HG02840 (cell line): Measurements from ENCODE around the gene FAM120B.

Experiments used
- ATAC-seq: cut with Tn5 transposase; IDR thresholded peaks from one replicate; pipeline ENCODE4 v1.9.1; 2021; ENCODE audit warnings: mild to moderate bottlenecking, moderate library complexity, moderate number of reproducible peaks; ENCODE audit not compliant: unreplicated experiment, low FRiP score

Gene FAM120B

DNA sequence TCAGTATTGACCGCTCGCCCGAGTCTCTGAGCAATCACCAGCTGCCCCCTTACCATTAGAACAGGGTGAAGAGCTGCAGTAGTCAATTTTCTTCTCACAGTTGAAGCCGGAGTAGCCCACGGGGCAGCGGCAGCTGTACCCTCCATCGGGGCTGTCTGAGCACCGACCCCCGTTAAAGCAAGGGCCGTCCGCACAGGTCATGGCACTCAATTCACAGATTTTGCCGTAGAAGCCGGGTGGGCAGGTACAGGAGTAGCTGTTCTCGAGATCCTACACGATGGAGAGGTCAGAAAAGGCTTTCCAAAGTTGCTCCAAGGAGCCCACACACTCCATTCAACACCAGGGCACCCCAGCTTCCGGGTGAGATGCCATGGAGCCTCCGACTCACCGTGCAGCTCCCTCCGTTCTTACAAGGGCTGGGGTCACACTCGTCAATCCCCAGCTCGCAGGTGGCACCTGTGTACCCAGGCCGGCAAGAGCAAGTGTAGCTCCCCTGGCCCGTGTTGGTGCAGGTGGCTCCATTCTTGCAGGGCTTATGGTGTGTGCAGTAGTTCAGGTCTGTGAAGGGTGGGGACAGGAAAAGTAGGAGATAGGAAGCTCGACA lies 21.6 kb upstream of the FAM120B start:
- ATAC-seq: no peak

GRCh38 chr6:170285482-170285881 lies 21.1 kb upstream of the FAM120B start:
- ATAC-seq: no peak

DNA sequence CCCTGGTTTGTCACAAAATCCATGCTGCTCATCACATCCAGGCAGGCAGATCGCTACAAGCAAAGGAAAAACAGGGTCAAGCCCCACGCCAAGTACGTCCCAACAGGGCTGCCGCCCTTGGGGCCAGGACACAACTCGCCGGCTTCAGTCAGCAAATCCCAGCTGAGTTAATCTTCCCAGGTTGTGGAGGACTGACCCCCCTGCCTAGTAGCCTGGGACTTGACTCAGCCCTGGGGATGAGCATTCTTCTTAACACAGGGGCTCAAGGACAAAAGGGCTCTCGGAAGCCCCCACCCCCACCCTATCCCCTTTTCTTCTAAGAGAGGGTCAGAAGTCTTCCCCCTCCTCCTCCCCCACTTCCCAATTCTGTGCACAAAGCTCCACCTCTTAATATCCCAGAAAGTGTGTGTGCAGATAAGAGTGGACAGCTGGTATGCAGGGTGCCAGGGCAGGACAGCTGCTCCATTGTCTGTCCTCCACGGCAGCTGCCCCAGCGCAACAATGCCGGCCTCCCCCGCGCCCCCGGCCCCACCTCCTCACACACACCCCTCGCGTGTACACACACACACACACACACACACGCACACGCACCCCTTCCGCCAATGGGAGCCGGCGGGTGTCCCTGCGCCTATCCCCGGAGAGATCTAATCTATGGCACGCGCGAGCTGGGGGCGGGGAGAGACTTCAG lies 20.2 kb upstream of the FAM120B start:
- no peak for ATAC-seq

GRCh38 chr6:170286934-170287265 lies 19.7 kb upstream of the FAM120B start:
- ATAC-seq: no peak

DNA sequence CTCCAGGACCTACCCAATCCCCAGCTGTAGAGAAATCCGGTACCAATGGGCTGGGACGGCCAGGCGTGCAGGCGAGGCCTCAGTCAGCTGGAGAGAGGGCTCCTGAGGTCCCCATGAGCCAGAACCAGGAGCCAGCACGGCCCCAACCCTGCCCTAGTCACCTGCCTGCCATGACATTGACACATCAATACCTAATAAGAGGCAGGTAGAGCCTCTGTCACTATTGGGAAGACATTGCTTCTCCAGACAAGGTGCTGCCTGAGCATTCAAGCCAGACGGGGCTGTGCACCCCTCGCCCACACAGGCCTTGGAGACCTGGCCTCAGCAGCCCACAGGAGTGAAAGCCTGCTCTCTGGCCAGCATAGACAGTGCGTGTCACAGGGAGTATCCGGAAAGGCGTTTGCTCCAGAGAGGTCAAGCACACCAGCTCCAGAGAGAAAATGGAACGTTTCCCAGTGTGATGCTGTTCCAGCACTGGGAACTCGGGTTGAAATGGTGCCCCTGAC lies 19.1 kb upstream of the FAM120B start:
- ATAC-seq: no peak

DNA sequence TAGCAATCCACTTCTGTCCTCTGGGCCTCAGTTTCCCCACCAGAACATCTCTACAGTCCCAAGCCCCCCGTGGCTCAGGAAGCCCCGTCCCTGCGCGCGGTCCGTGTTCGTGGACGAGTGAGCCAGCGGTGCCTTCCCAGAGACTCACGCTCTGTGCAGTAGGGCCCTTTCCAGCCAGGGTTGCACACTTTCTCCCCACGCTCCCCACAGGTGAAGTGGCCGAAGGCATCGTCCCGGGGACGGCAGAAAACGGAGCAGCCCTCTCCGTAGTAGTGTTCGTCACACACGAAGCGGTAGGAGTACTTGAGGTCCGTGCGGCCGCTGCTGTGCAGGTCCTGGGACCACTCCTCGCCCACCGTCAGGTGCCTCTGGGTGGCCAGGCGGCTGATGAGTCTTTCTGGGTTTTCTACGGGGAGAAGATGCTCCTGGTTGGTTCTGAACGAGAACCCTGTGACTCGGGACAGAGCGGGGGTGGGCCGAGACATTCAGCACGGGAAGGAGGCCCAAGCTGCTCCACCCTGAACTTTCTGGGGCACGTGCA lies 18.4 kb upstream of the FAM120B start:
- ATAC-seq: no peak

DNA sequence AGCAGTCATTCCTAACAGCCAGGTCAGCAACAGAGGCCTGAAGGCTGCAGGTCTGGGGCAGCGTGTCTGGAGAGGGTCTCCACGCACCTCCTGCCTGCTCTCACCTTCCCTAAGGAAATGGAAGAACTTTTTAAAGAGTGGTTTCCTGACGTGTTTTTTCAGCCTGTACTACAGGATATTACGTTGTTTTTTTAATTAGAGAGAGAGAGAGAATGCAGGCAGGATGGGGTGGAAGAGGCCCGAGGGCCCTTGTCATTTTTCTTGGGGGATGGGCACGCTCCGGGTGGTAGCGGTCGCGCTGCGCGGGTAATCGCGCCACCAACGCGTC lies 17.7 kb upstream of the FAM120B start:
- no peak for ATAC-seq

- ATAC-seq: no peak
These were observed 17.2 kb upstream of the FAM120B start for GRCh38 chr6:170289180-170289931.

DNA sequence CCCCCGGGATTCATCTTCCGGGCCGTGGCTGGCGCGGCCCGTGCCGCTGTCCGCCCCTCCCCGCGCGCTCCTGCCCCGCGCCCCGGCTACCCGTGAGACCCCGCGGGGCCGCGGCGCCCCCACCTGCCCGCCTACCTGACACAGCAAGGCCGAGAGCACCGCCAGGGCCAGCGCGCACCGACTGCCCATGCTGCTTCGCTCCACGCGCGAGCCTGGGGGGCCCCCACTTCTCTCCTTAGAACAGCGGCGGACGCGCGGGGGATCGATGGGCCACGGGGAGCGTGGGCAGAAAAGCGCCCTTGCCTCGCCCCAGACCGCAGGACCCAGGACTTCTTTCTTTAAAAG lies 16.6 kb upstream of the FAM120B start:
- no peak for ATAC-seq

GRCh38 chr6:170290296-170291128 lies 16.0 kb upstream of the FAM120B start, which contains the start of gene DLL1:
TSS of gene DLL1 (minus strand) at chr6:170291078. CDS start at chr6:170290139, 939 bp downstream.
- ATAC-seq: no peak

DNA sequence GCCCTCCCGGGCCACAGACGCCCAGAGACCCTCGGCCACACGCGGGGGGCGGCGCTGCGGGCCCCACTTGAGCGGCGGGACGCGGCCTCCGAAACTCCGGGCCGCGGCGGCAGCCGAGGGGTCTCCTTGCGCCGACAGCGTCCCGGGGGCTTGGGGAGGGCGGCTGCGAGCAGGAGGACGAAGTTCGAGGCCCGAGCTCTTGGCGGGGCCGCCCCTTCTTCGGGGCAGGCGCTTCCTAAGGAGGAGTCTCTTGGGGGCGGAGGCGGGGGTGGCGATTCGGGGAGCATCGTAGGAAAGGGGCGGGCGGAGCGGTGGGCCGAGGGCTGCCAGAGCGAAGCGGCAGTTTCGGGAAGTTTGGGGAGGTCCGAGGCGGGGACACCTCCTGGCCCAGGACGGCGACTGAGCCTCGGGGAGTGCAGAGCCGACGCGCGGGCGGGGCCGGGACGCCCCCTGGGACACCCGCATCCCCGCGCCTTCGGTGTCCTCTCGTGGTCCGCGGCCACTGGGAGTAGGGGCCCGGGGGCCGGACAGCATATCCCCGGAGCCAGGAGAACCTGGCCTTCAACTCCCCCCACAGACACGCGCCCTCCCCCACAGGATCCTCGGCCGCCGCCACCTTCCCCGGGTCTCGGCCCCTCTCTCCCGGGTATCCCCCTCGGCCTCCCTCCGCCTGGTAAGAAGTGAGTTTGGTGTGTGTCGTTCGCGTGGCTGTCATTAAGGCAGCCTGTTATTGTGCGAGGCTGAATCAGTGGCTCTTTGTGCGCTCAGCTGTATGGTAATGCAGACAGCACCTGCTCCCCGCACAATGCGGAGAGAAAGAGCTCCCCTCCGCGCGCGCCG lies 15.1 kb upstream of the FAM120B start:
- no peak for ATAC-seq

DNA sequence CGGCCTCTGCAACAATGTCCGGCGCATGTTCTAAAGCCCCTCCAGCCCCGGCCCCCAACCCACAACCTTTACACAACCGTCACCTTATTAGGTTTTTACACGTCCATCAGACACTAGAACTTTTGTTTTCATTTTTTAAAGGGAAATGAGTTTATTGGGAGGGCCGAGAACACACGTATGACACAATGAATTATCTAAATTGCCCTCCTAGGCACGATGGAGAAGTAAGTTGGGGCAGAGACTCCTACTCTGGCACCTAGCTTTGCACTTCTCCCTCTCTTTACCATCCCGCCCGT lies 14.5 kb upstream of the FAM120B start:
- ATAC-seq: no peak

DNA sequence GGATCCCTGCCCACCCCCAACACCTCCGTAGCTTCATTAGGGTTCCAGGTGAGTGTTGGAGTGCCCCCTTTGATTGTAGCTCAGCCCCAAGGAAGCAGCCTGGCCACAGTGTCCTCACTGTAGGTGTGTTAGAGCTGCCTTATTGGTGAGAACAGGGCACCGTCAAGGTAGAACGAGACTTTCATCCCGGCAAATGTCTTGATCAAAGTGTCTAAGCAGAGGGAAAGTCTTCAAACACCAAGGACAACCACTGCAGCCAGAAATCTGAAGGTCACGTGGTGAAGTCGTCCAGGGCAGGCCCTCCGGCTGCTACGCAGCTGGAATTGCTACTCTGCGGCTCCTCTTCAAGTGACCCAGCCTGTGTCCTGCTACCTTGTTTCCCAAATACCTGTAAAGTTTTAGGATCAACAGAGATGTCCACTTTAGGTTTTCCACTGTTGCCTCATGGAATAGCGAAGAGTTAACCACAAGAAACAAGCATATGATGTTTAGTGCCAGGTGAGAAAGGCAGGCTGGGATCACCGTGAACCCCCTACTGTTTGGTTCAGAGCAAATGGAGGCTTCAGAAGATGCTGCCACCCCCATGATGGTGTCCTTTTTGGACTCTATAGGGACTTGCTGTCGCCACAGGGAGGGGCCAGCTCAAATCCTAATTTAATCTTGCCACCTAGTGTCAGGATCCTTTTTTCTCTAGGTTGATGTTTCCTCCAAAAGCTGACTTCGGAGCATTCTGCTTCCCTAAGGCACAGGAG lies 14.0 kb upstream of the FAM120B start:
- no peak for ATAC-seq

GRCh38 chr6:170293341-170294231 lies 13.0 kb upstream of the FAM120B start:
- ATAC-seq: no peak

DNA sequence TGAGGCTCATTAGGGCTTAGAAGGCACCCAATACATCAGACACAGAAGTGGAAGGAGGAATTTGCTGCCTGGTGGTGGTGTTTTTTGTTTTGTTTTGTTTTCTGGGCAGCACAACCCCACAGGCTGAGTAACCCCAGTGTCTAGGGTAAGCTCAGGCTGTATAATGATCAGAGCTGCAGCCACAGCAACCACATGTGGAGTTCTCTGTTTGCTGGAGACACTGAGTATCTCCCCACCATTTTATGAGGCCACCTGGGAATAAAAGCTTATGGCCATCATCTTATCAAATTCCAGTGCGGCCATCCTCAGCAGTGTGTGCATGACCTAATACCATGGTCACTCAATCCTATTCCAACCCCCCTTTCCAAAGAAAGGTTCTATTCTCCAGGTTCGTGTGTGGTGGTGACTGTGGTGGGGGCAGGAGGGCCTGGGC lies 12.2 kb upstream of the FAM120B start:
- ATAC-seq: no peak

DNA sequence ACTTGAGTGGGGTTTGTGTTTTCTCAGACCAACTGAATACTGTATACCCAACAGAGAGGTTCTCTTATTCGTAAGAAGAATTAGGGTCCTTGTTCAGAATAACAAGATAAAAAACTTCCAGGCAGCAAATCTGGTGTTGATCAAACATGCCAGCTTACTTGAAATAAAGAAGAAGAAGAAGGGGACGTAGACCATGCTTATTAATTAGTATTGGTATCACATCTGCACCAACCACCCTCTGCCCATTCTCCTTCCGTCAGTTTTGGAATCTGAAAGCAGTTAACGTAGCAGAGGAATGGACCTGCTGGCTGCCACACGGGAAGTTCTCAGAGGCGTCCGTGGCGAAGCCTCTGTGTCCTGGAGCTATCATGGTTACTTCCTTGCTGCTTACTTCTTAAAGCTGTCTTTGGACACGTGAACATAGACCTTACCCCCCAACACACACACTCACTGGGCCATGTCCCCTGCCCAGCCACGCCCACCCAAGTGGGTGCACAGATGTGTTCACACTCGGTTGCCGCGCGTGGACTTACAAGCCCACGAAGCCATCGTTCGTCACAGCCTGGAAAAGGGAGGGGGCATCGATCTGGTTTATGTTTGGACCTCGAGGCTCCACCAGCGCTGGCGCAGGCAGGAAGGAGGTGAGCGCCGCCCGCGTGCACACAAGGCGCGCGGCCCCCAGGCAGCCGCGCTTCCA lies 11.6 kb upstream of the FAM120B start:
- no peak for ATAC-seq

- no peak for ATAC-seq
These were observed 10.8 kb upstream of the FAM120B start for GRCh38 chr6:170295510-170296422.
